ENCODE measurements around the gene ZNF195.
"Not testable (repeated sequence)": the region's sequence is repeated elsewhere in the genome, so short reads cannot be mapped to it uniquely, and the experiment has no call there.

DNA sequence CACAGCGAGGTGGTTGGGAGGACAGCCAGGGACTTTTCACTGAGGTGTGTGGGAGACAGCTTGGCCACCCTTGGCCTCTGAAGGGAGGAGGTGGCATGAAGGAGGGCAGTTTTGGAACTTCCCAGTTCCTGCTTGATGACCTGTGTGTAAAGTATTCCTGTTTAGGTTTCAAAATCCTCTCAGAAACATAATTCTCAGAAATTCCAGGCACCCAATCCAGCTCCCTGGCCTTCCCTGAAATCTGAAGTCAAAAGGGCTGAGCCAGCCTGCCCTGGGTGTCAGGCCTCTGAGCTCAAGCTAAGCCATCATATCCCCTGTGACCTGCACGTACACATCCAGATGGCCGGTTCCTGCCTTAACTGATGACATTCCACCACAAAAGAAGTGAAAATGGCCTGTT is 19.6 kb upstream of the ZNF195 start:
- not testable (repeated sequence) for TF ChIP-seq SMAD3 (CRISPR knock-in tag; IDR thresholded peaks at IDR 0.05; ENCODE audit: borderline replicate concordance)
- TF ChIP-seq, protein P1, sequence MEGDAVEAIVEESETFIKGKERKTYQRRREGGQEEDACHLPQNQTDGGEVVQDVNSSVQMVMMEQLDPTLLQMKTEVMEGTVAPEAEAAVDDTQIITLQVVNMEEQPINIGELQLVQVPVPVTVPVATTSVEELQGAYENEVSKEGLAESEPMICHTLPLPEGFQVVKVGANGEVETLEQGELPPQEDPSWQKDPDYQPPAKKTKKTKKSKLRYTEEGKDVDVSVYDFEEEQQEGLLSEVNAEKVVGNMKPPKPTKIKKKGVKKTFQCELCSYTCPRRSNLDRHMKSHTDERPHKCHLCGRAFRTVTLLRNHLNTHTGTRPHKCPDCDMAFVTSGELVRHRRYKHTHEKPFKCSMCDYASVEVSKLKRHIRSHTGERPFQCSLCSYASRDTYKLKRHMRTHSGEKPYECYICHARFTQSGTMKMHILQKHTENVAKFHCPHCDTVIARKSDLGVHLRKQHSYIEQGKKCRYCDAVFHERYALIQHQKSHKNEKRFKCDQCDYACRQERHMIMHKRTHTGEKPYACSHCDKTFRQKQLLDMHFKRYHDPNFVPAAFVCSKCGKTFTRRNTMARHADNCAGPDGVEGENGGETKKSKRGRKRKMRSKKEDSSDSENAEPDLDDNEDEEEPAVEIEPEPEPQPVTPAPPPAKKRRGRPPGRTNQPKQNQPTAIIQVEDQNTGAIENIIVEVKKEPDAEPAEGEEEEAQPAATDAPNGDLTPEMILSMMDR (IDR thresholded peaks at IDR 0.05), result not testable (repeated sequence)

Data from WTC11 (cell line).